ENCODE data around the gene STAG3.

Gene STAG3

GRCh38 chr7:100158229-100159098, 19.3 kb upstream of the STAG3 start, which contains the start of gene TRAPPC14:
TRAPPC14 (minus strand) TSS chr7:100158723; CDS start chr7:100158499, 224 bp downstream.
- Histone ChIP-seq H3K27ac (peak within 1 kb of the TSS; percentile 71 to 80), H3K9me3 (no peaks in the 10 kb centered on the region), H3K36me3 (peaks cover 12 to 34% (median 28%) of the 10 kb centered on the region in 3 donors), H3K27me3 (no peaks in the 10 kb centered on the region), H3K4me3 (peak within 1 kb of the TSS; percentile 74 to 87), H3K4me1 (peaks cover 0 to 24% (median 18%) of the 10 kb centered on the region in 4 donors)
- TF ChIP-seq, protein P1, sequence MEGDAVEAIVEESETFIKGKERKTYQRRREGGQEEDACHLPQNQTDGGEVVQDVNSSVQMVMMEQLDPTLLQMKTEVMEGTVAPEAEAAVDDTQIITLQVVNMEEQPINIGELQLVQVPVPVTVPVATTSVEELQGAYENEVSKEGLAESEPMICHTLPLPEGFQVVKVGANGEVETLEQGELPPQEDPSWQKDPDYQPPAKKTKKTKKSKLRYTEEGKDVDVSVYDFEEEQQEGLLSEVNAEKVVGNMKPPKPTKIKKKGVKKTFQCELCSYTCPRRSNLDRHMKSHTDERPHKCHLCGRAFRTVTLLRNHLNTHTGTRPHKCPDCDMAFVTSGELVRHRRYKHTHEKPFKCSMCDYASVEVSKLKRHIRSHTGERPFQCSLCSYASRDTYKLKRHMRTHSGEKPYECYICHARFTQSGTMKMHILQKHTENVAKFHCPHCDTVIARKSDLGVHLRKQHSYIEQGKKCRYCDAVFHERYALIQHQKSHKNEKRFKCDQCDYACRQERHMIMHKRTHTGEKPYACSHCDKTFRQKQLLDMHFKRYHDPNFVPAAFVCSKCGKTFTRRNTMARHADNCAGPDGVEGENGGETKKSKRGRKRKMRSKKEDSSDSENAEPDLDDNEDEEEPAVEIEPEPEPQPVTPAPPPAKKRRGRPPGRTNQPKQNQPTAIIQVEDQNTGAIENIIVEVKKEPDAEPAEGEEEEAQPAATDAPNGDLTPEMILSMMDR (IDR thresholded peaks at IDR 0.05) = no peak
- intact Hi-C loops (cut with DNase I; ENCODE audit: low total_unique reads) = no loop called here
- peak; percentile 92 to 94 for DNase-seq

- no peaks in the 10 kb centered on the region for H3K9me3 ChIP-seq
- DNase-seq = no peak
- TF ChIP-seq, protein P1 (IDR thresholded peaks at IDR 0.05) = no peak
- peaks cover 11 to 27% (median 21%) of the 10 kb centered on the region in 3 donors for H3K36me3 ChIP-seq
- intact Hi-C loops (cut with DNase I; ENCODE audit: low total_unique reads) = no loop called here
- H3K27me3 ChIP-seq = no peaks in the 10 kb centered on the region
- peaks cover 0 to 24% (median 18%) of the 10 kb centered on the region in 4 donors for H3K4me1 ChIP-seq
- H3K4me3 ChIP-seq = peak overlapping the region; percentile 74 to 87
- peak overlapping the region; percentile 71 to 80 for H3K27ac ChIP-seq
Measured at GRCh38 chr7:100159099-100159623, 18.6 kb upstream of the STAG3 start.

DNA sequence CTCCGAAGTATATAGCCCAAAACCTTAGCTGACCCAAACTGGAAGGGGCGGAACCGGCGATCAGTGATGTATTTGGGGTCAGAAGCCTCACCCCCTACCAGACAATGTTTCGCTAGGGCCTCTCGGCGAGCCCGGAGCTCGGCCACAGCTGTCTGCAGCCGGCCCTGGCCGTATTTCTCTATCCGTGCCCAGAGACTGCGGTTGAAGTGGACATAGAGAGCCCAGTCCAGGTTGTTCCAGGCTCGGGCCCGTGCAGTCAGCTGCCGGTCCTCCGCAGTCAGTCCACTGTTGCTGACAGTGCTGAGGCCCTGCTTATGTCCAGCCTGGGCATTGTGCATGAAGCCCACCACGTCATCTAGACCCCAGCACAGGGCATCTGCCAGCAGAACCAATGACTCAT, 17.7 kb upstream of the STAG3 start:
- intact Hi-C loops (cut with DNase I; ENCODE audit: low total_unique reads) = no loop called here
- Histone ChIP-seq H3K4me3 (no peak overlapping the region), H3K27me3 (no peaks in the 10 kb centered on the region), H3K36me3 (peaks cover 2 to 18% (median 15%) of the 10 kb centered on the region in 3 donors), H3K9me3 (no peaks in the 10 kb centered on the region), H3K4me1 (peaks cover 0 to 22% (median 18%) of the 10 kb centered on the region in 4 donors), H3K27ac (no peak overlapping the region)
- TF ChIP-seq, protein P1 (IDR thresholded peaks at IDR 0.05) = no peak
- no peak for DNase-seq

DNA sequence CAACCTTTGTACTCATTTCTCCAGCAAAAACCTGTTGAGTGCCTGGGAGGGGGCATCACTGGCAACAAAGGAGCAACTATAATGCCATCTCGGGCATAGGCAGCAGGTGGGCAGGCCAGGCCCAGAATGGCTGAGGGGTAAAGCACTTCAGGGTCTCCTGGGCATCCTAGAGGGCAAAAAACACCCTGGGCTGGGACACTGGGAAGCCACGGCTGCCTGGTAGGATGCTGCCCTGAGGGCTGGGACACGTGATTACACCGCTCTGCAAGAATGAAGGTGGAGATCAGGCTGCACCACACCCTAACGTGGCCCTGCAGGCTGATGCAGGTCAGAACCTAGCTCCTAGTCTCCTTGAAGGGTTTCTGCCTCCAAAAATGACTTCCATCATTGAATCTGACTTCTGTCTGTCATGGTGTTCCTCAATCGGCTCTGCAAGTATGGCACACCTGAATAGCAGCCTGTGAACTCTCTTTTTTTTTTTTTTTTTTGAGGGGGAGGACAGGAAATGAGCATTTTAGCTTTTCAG, 14.6 kb upstream of the STAG3 start:
- DNase-seq = no peak
- intact Hi-C loops (cut with DNase I; ENCODE audit: low total_unique reads) = no loop called here

GRCh38 chr7:100163871-100164270, 13.8 kb upstream of the STAG3 start:
- H3K27me3 ChIP-seq = peaks cover 0 to 4% of the 10 kb centered on the region in 2 donors
- no peaks in the 10 kb centered on the region for H3K9me3 ChIP-seq
- intact Hi-C loops (cut with DNase I; ENCODE audit: low total_unique reads) = no loop called here
- no peak overlapping the region for H3K27ac ChIP-seq
- no peak overlapping the region for H3K4me3 ChIP-seq
- no peaks in the 10 kb centered on the region for H3K36me3 ChIP-seq
- H3K4me1 ChIP-seq = peaks cover 0 to 23% (median 12%) of the 10 kb centered on the region in 4 donors
- no peak for DNase-seq
- TF ChIP-seq, protein P1 (IDR thresholded peaks at IDR 0.05) = no peak

More for the DNA sequence above, 14.6 kb upstream of the STAG3 start:
- Histone ChIP-seq H3K27me3 (peaks cover 0 to 4% of the 10 kb centered on the region in 2 donors), H3K4me3 (no peak overlapping the region), H3K27ac (no peak overlapping the region), H3K9me3 (no peaks in the 10 kb centered on the region), H3K36me3 (no peaks in the 10 kb centered on the region), H3K4me1 (peaks cover 0 to 21% (median 11%) of the 10 kb centered on the region in 4 donors)
- TF ChIP-seq, protein P1 (IDR thresholded peaks at IDR 0.05) = no peak

Data from tibial artery (tissue), 4 donors.